Left ventricle myocardium inferior (tissue), 1 donor: ENCODE measurements around the gene ATXN7L3. TPM values are rescaled to one million over a fixed set of nuclear protein-coding genes. Genes with fewer than 3 reads are reported as not detected.
A peak's percentile ranks its signal among the peaks of the same experiment; 100 is the strongest.

Source experiments
- DNase-seq: peaks from one replicate; pipeline ENCODE4 v3.0.0-alpha.2; 2020
- H3K27ac ChIP-seq: fragments of 200-600 bp; replicated peaks from 2 replicates; pipeline ENCODE4 v1.8.0; 2021
- H3K27me3 ChIP-seq: fragments of 200-600 bp; 2 replicates; pipeline ENCODE4 v1.8.0; 2021; ENCODE audit warnings: low read depth
- H3K36me3 ChIP-seq: fragments of 200-600 bp; 2 replicates; pipeline ENCODE4 v1.8.0; 2021
- H3K4me1 ChIP-seq: fragments of 200-600 bp; 2 replicates; pipeline ENCODE4 v1.8.0; 2021
- H3K4me3 ChIP-seq: fragments of 200-600 bp; 2 replicates; pipeline ENCODE4 v1.8.0; 2021; ENCODE audit warnings: mild to moderate bottlenecking, moderate library complexity
- H3K9me3 ChIP-seq: fragments of 200-600 bp; replicated peaks from 2 replicates; pipeline ENCODE4 v1.8.0; 2021
- CTCF ChIP-seq: fragments of 200-600 bp; IDR thresholded peaks from 2 replicates; pipeline ENCODE4 v1.8.0; 2021; ENCODE audit warnings: antibody characterized with exemption, mild to moderate bottlenecking, borderline replicate concordance
- intact Hi-C: fragments of 100-400 bp; cut with micrococcal nuclease; formaldehyde crosslinking; loops from one replicate; pipeline ENCODE4 v1.11.0; 2022
- total RNA-seq: library from RNA; stranded (reverse); fragmentation: NEBNext Ultra II Directional; extraction: Animal tissue kit (Norgen Biotek cat#: 25700); gene quantifications from one replicate; pipeline ENCODE4 v1.2.1, GENCODE V29; 2021
- donor health status: DM: no; HTN: yes; CAD: no; lungs with severe emphysema.

ATXN7L3 gene
- total RNA-seq, 1 donor from 2014 or later: 28.7 TPM

- no peak for TF ChIP-seq CTCF
- intact Hi-C loops: no loop called here
- H3K27me3 ChIP-seq: no peaks in the 10 kb centered on the region
Observed at GRCh38 chr17:44229090-44229489, 29.4 kb upstream of the ATXN7L3 start.

GRCh38 chr17:44223541-44224071 is 23.9 kb upstream of the ATXN7L3 start:
- peaks cover 45% of the 10 kb centered on the region for H3K4me1 ChIP-seq
- no peak for DNase-seq
- H3K9me3 ChIP-seq: no peaks in the 10 kb centered on the region
- no peaks in the 10 kb centered on the region for H3K27me3 ChIP-seq
- TF ChIP-seq CTCF: no peak
- H3K27ac ChIP-seq: peak overlapping the region; percentile 100
- intact Hi-C loops: no loop called here
- H3K4me3 ChIP-seq: no peak overlapping the region
- H3K36me3 ChIP-seq: no peaks in the 10 kb centered on the region

More at GRCh38 chr17:44229090-44229489, 29.4 kb upstream of the ATXN7L3 start:
- no peaks in the 10 kb centered on the region for H3K36me3 ChIP-seq
- no peaks in the 10 kb centered on the region for H3K9me3 ChIP-seq
- no peak for DNase-seq
- no peak overlapping the region for H3K4me3 ChIP-seq
- H3K4me1 ChIP-seq: peaks cover 15% of the 10 kb centered on the region
- H3K27ac ChIP-seq: no peak overlapping the region

GRCh38 chr17:44222112-44222869 is 22.6 kb upstream of the ATXN7L3 start:
- intact Hi-C loops: no loop called here
- no peaks in the 10 kb centered on the region for H3K27me3 ChIP-seq
- peak overlapping the region; percentile 84 for H3K4me3 ChIP-seq
- peak; percentile 51 for TF ChIP-seq CTCF
- H3K36me3 ChIP-seq: peaks cover 1% of the 10 kb centered on the region
- peak overlapping the region; percentile 100 for H3K27ac ChIP-seq
- H3K4me1 ChIP-seq: peaks cover 55% of the 10 kb centered on the region
- DNase-seq: peak; percentile 80
- H3K9me3 ChIP-seq: no peaks in the 10 kb centered on the region

DNA sequence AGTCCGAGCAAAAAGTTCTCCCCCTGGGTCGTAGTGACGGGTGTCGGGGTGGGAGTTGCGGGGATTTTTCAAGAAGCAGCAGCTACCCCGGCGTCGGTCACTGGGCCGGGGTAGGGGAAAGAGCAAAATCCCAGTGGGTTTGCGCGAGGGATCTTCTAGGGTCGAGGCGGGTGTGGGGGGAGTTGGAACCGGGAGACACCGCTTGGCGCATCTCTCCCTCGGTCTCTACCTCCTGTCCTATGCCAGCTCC is 22.1 kb upstream of the ATXN7L3 start:
- intact Hi-C loops: no loop called here

More for the DNA sequence above, 22.1 kb upstream of the ATXN7L3 start:
- H3K36me3 ChIP-seq: peaks cover 6% of the 10 kb centered on the region
- DNase-seq: no peak
- H3K4me3 ChIP-seq: peak overlapping the region; percentile 84
- peaks cover 60% of the 10 kb centered on the region for H3K4me1 ChIP-seq
- peak overlapping the region; percentile 100 for H3K27ac ChIP-seq
- no peak for TF ChIP-seq CTCF
- H3K27me3 ChIP-seq: no peaks in the 10 kb centered on the region
- no peaks in the 10 kb centered on the region for H3K9me3 ChIP-seq
